ENCODE measurements around the gene NWD2. TPM values are rescaled to one million over a fixed set of nuclear protein-coding genes. Genes with fewer than 3 reads are reported as not detected.

NWD2 gene
- total RNA-seq, 1 donor from 2014 or later, result not detected

GRCh38 chr4:37338972-37339371 lies 94.4 kb downstream of the NWD2 start:
- no peak overlapping the region for H3K27ac ChIP-seq (ENCODE audit: low read depth, low read length)
- H3K36me3 ChIP-seq (ENCODE audit: control insufficient read depth in 3 of 3, insufficient read depth in 3 of 3, low read length in 3 of 3), result no peaks in the 10 kb centered on the region
- no peaks in the 10 kb centered on the region for H3K27me3 ChIP-seq (ENCODE audit: control insufficient read depth in 3 of 3, insufficient read depth in 3 of 3, low read length in 3 of 3)
- H3K4me1 ChIP-seq (ENCODE audit: control insufficient read depth in 3 of 3, insufficient read depth in 3 of 3, low read length in 3 of 3), result no peaks in the 10 kb centered on the region
- H3K4me3 ChIP-seq (ENCODE audit: low read length in 3 of 3), result no peak overlapping the region
- no peak overlapping the region for H3K9ac ChIP-seq (ENCODE audit: low read depth in 1 of 3, low read length in 3 of 3)
- no peaks in the 10 kb centered on the region for H3K9me3 ChIP-seq (ENCODE audit: control insufficient read depth in 3 of 3, low read length in 3 of 3)

GRCh38 chr4:37358748-37359147 lies 114.2 kb downstream of the NWD2 start:
- Histone ChIP-seq H3K9ac (ENCODE audit: low read depth in 1 of 3, low read length in 3 of 3) (no peak overlapping the region), H3K36me3 (ENCODE audit: control insufficient read depth in 3 of 3, insufficient read depth in 3 of 3, low read length in 3 of 3) (no peaks in the 10 kb centered on the region), H3K4me3 (ENCODE audit: low read length in 3 of 3) (no peak overlapping the region), H3K27me3 (ENCODE audit: control insufficient read depth in 3 of 3, insufficient read depth in 3 of 3, low read length in 3 of 3) (no peaks in the 10 kb centered on the region), H3K4me1 (ENCODE audit: control insufficient read depth in 3 of 3, insufficient read depth in 3 of 3, low read length in 3 of 3) (no peaks in the 10 kb centered on the region), H3K27ac (ENCODE audit: low read depth, low read length) (no peak overlapping the region), H3K9me3 (ENCODE audit: control insufficient read depth in 3 of 3, low read length in 3 of 3) (no peaks in the 10 kb centered on the region)

- H3K9me3 ChIP-seq (ENCODE audit: control insufficient read depth in 3 of 3, low read length in 3 of 3), result no peaks in the 10 kb centered on the region
- H3K4me1 ChIP-seq (ENCODE audit: control insufficient read depth in 3 of 3, insufficient read depth in 3 of 3, low read length in 3 of 3), result no peaks in the 10 kb centered on the region
- no peak overlapping the region for H3K4me3 ChIP-seq (ENCODE audit: low read length in 3 of 3)
- H3K9ac ChIP-seq (ENCODE audit: low read depth in 1 of 3, low read length in 3 of 3), result no peak overlapping the region
- H3K27ac ChIP-seq (ENCODE audit: low read depth, low read length), result no peak overlapping the region
- H3K27me3 ChIP-seq (ENCODE audit: control insufficient read depth in 3 of 3, insufficient read depth in 3 of 3, low read length in 3 of 3), result no peaks in the 10 kb centered on the region
- no peaks in the 10 kb centered on the region for H3K36me3 ChIP-seq (ENCODE audit: control insufficient read depth in 3 of 3, insufficient read depth in 3 of 3, low read length in 3 of 3)
These were observed 114.7 kb downstream of the NWD2 start for GRCh38 chr4:37359261-37359660.

GRCh38 chr4:37365888-37366287 lies 121.3 kb downstream of the NWD2 start:
- no peak overlapping the region for H3K4me3 ChIP-seq (ENCODE audit: low read length in 3 of 3)
- no peaks in the 10 kb centered on the region for H3K9me3 ChIP-seq (ENCODE audit: control insufficient read depth in 3 of 3, low read length in 3 of 3)
- no peaks in the 10 kb centered on the region for H3K27me3 ChIP-seq (ENCODE audit: control insufficient read depth in 3 of 3, insufficient read depth in 3 of 3, low read length in 3 of 3)
- H3K4me1 ChIP-seq (ENCODE audit: control insufficient read depth in 3 of 3, insufficient read depth in 3 of 3, low read length in 3 of 3), result no peaks in the 10 kb centered on the region
- H3K36me3 ChIP-seq (ENCODE audit: control insufficient read depth in 3 of 3, insufficient read depth in 3 of 3, low read length in 3 of 3), result no peaks in the 10 kb centered on the region
- no peak overlapping the region for H3K9ac ChIP-seq (ENCODE audit: low read depth in 1 of 3, low read length in 3 of 3)
- H3K27ac ChIP-seq (ENCODE audit: low read depth, low read length), result no peak overlapping the region

- no peak overlapping the region for H3K4me3 ChIP-seq (ENCODE audit: low read length in 3 of 3)
- no peak overlapping the region for H3K9ac ChIP-seq (ENCODE audit: low read depth in 1 of 3, low read length in 3 of 3)
- no peaks in the 10 kb centered on the region for H3K27me3 ChIP-seq (ENCODE audit: control insufficient read depth in 3 of 3, insufficient read depth in 3 of 3, low read length in 3 of 3)
- H3K36me3 ChIP-seq (ENCODE audit: control insufficient read depth in 3 of 3, insufficient read depth in 3 of 3, low read length in 3 of 3), result no peaks in the 10 kb centered on the region
- no peak overlapping the region for H3K27ac ChIP-seq (ENCODE audit: low read depth, low read length)
- no peaks in the 10 kb centered on the region for H3K4me1 ChIP-seq (ENCODE audit: control insufficient read depth in 3 of 3, insufficient read depth in 3 of 3, low read length in 3 of 3)
- no peaks in the 10 kb centered on the region for H3K9me3 ChIP-seq (ENCODE audit: control insufficient read depth in 3 of 3, low read length in 3 of 3)
These were observed 123.4 kb downstream of the NWD2 start for GRCh38 chr4:37367901-37368300.

GRCh38 chr4:37370052-37370451 lies 125.5 kb downstream of the NWD2 start:
- H3K9me3 ChIP-seq (ENCODE audit: control insufficient read depth in 3 of 3, low read length in 3 of 3), result no peaks in the 10 kb centered on the region
- H3K4me1 ChIP-seq (ENCODE audit: control insufficient read depth in 3 of 3, insufficient read depth in 3 of 3, low read length in 3 of 3), result no peaks in the 10 kb centered on the region

GRCh38 chr4:37381040-37381668 lies 136.6 kb downstream of the NWD2 start:
- H3K9ac ChIP-seq (ENCODE audit: low read depth in 1 of 3, low read length in 3 of 3), result no peak overlapping the region
- H3K36me3 ChIP-seq (ENCODE audit: control insufficient read depth in 3 of 3, insufficient read depth in 3 of 3, low read length in 3 of 3), result no peaks in the 10 kb centered on the region
- no peaks in the 10 kb centered on the region for H3K9me3 ChIP-seq (ENCODE audit: control insufficient read depth in 3 of 3, low read length in 3 of 3)
- H3K4me1 ChIP-seq (ENCODE audit: control insufficient read depth in 3 of 3, insufficient read depth in 3 of 3, low read length in 3 of 3), result no peaks in the 10 kb centered on the region
- peaks cover 0 to 2% (median 0%) of the 10 kb centered on the region in 3 donors for H3K27me3 ChIP-seq (ENCODE audit: control insufficient read depth in 3 of 3, insufficient read depth in 3 of 3, low read length in 3 of 3)
- H3K27ac ChIP-seq (ENCODE audit: low read depth, low read length), result no peak overlapping the region
- no peak overlapping the region for H3K4me3 ChIP-seq (ENCODE audit: low read length in 3 of 3)

More at GRCh38 chr4:37370052-37370451, 125.5 kb downstream of the NWD2 start:
- Histone ChIP-seq H3K36me3 (ENCODE audit: control insufficient read depth in 3 of 3, insufficient read depth in 3 of 3, low read length in 3 of 3) (no peaks in the 10 kb centered on the region), H3K27ac (ENCODE audit: low read depth, low read length) (no peak overlapping the region), H3K4me3 (ENCODE audit: low read length in 3 of 3) (no peak overlapping the region), H3K9ac (ENCODE audit: low read depth in 1 of 3, low read length in 3 of 3) (no peak overlapping the region), H3K27me3 (ENCODE audit: control insufficient read depth in 3 of 3, insufficient read depth in 3 of 3, low read length in 3 of 3) (no peaks in the 10 kb centered on the region)

- Histone ChIP-seq H3K4me1 (ENCODE audit: control insufficient read depth in 3 of 3, insufficient read depth in 3 of 3, low read length in 3 of 3) (no peaks in the 10 kb centered on the region), H3K27me3 (ENCODE audit: control insufficient read depth in 3 of 3, insufficient read depth in 3 of 3, low read length in 3 of 3) (peaks cover 0 to 2% (median 0%) of the 10 kb centered on the region in 3 donors), H3K9me3 (ENCODE audit: control insufficient read depth in 3 of 3, low read length in 3 of 3) (no peaks in the 10 kb centered on the region)
These were observed 139.2 kb downstream of the NWD2 start for GRCh38 chr4:37383579-37384229.

GRCh38 chr4:37385424-37385823 lies 140.9 kb downstream of the NWD2 start:
- H3K36me3 ChIP-seq (ENCODE audit: control insufficient read depth in 3 of 3, insufficient read depth in 3 of 3, low read length in 3 of 3), result no peaks in the 10 kb centered on the region
- H3K27me3 ChIP-seq (ENCODE audit: control insufficient read depth in 3 of 3, insufficient read depth in 3 of 3, low read length in 3 of 3), result peaks cover 0 to 2% (median 0%) of the 10 kb centered on the region in 3 donors
- H3K4me1 ChIP-seq (ENCODE audit: control insufficient read depth in 3 of 3, insufficient read depth in 3 of 3, low read length in 3 of 3), result no peaks in the 10 kb centered on the region
- no peak overlapping the region for H3K9ac ChIP-seq (ENCODE audit: low read depth in 1 of 3, low read length in 3 of 3)
- no peak overlapping the region for H3K4me3 ChIP-seq (ENCODE audit: low read length in 3 of 3)
- H3K9me3 ChIP-seq (ENCODE audit: control insufficient read depth in 3 of 3, low read length in 3 of 3), result no peaks in the 10 kb centered on the region
- H3K27ac ChIP-seq (ENCODE audit: low read depth, low read length), result no peak overlapping the region

More at GRCh38 chr4:37383579-37384229, 139.2 kb downstream of the NWD2 start:
- Histone ChIP-seq H3K36me3 (ENCODE audit: control insufficient read depth in 3 of 3, insufficient read depth in 3 of 3, low read length in 3 of 3) (no peaks in the 10 kb centered on the region), H3K27ac (ENCODE audit: low read depth, low read length) (no peak overlapping the region), H3K9ac (ENCODE audit: low read depth in 1 of 3, low read length in 3 of 3) (no peak overlapping the region), H3K4me3 (ENCODE audit: low read length in 3 of 3) (no peak overlapping the region)

- Histone ChIP-seq H3K9ac (ENCODE audit: low read depth in 1 of 3, low read length in 3 of 3) (no peak overlapping the region), H3K27ac (ENCODE audit: low read depth, low read length) (no peak overlapping the region), H3K27me3 (ENCODE audit: control insufficient read depth in 3 of 3, insufficient read depth in 3 of 3, low read length in 3 of 3) (no peaks in the 10 kb centered on the region), H3K9me3 (ENCODE audit: control insufficient read depth in 3 of 3, low read length in 3 of 3) (no peaks in the 10 kb centered on the region), H3K4me3 (ENCODE audit: low read length in 3 of 3) (no peak overlapping the region), H3K4me1 (ENCODE audit: control insufficient read depth in 3 of 3, insufficient read depth in 3 of 3, low read length in 3 of 3) (peaks cover 0 to 2% (median 0%) of the 10 kb centered on the region in 3 donors), H3K36me3 (ENCODE audit: control insufficient read depth in 3 of 3, insufficient read depth in 3 of 3, low read length in 3 of 3) (no peaks in the 10 kb centered on the region)
These were observed 144.3 kb downstream of the NWD2 start for GRCh38 chr4:37388681-37389365.

All from skeletal muscle tissue (tissue), 4 donors.